Chondrocyte (in vitro differentiated cells): Measurements from ENCODE around the gene OLFML1. TPM values are rescaled to one million over a fixed set of nuclear protein-coding genes. Genes with fewer than 3 reads are reported as not detected.
A peak's percentile ranks its signal among the peaks of the same experiment; 100 is the strongest.

Source experiments
- DNase-seq: peaks from one replicate; pipeline ENCODE4 v3.0.0; 2021; ENCODE audit warnings: mixed read lengths, low spot score
- H3K27ac Mint-ChIP-seq: one replicate; pipeline ENCODE4 v1.8.0; 2021; ENCODE audit warnings: mild to moderate bottlenecking, moderate library complexity, mixed read lengths; ENCODE audit not compliant: unreplicated experiment
- H3K27me3 Mint-ChIP-seq: 2 replicates; pipeline ENCODE4 v1.8.0; 2021; ENCODE audit warnings: low read depth, mixed read lengths
- H3K36me3 Mint-ChIP-seq: 2 replicates; pipeline ENCODE4 v1.8.0; 2021; ENCODE audit warnings: low read depth, mixed read lengths
- H3K4me1 Mint-ChIP-seq: 2 replicates; pipeline ENCODE4 v1.8.0; 2021; ENCODE audit warnings: low read depth, mild to moderate bottlenecking, mixed read lengths
- H3K4me3 Mint-ChIP-seq: one replicate; pipeline ENCODE4 v1.8.0; 2021; ENCODE audit warnings: mild to moderate bottlenecking, moderate library complexity, mixed read lengths; ENCODE audit not compliant: unreplicated experiment
- H3K9me3 Mint-ChIP-seq: 2 replicates; pipeline ENCODE4 v1.8.0; 2021; ENCODE audit warnings: low read depth, mixed read lengths
- total RNA-seq: library from RNA; stranded (reverse); gene quantifications from 3 replicates; pipeline ENCODE4 v1.2.1, GENCODE V29; 2021
- TF ChIP-seq, protein P1 (sequence below): fragments of 200-600 bp; sonication (generic); IDR thresholded peaks from 2 replicates; pipeline ENCODE4 v1.5.0; 2021; ENCODE audit warnings: antibody characterized with exemption, mild to moderate bottlenecking, moderate library complexity

The OLFML1 gene
- total RNA-seq, 1 donor from 2014 or later = 12.3 TPM

- Mint-ChIP-seq H3K27me3 (peaks cover 4% of the 10 kb centered on the region), H3K4me3 (no peak overlapping the region), H3K36me3 (peaks cover 3% of the 10 kb centered on the region), H3K9me3 (no peaks in the 10 kb centered on the region), H3K4me1 (no peaks in the 10 kb centered on the region), H3K27ac (no peak overlapping the region)
- no peak for DNase-seq
- TF ChIP-seq, protein P1, sequence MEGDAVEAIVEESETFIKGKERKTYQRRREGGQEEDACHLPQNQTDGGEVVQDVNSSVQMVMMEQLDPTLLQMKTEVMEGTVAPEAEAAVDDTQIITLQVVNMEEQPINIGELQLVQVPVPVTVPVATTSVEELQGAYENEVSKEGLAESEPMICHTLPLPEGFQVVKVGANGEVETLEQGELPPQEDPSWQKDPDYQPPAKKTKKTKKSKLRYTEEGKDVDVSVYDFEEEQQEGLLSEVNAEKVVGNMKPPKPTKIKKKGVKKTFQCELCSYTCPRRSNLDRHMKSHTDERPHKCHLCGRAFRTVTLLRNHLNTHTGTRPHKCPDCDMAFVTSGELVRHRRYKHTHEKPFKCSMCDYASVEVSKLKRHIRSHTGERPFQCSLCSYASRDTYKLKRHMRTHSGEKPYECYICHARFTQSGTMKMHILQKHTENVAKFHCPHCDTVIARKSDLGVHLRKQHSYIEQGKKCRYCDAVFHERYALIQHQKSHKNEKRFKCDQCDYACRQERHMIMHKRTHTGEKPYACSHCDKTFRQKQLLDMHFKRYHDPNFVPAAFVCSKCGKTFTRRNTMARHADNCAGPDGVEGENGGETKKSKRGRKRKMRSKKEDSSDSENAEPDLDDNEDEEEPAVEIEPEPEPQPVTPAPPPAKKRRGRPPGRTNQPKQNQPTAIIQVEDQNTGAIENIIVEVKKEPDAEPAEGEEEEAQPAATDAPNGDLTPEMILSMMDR = no peak
These were observed 11.6 kb upstream of the OLFML1 start for GRCh38 chr11:7473717-7474116.

DNA sequence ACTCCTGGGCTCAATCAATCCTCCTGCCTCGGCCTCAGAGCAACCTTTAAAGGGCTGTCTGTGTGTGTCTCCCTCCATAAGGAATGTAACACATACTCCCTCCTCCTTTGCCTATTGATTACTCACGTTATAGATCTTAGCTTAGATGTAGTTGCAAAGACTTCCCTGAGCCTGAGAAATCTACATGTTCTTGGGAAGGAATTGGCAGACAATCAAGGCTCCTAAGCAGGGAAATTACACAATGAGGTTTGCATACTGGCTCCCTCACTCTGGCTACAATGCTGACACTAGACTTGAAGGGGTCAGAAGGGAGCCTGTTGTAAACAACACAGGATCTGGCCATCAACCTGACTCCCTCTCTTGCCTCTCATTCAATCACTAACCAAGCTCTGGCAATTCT, 5.2 kb upstream of the OLFML1 start:
- Mint-ChIP-seq H3K9me3 (no peaks in the 10 kb centered on the region), H3K27ac (no peak overlapping the region), H3K27me3 (peaks cover 4% of the 10 kb centered on the region), H3K4me3 (no peak overlapping the region), H3K36me3 (peaks cover 3% of the 10 kb centered on the region), H3K4me1 (peaks cover 11% of the 10 kb centered on the region)
- no peak for DNase-seq
- TF ChIP-seq, protein P1 = no peak

- no peak for DNase-seq
- no peaks in the 10 kb centered on the region for H3K27me3 Mint-ChIP-seq
- no peak overlapping the region for H3K4me3 Mint-ChIP-seq
- H3K9me3 Mint-ChIP-seq = no peaks in the 10 kb centered on the region
- H3K36me3 Mint-ChIP-seq = peaks cover 3% of the 10 kb centered on the region
- peak overlapping the region; percentile 9 for H3K27ac Mint-ChIP-seq
- H3K4me1 Mint-ChIP-seq = peaks cover 32% of the 10 kb centered on the region
- TF ChIP-seq, protein P1 = no peak
These were observed 1.2 kb upstream of the OLFML1 start for GRCh38 chr11:7484131-7484530.

DNA sequence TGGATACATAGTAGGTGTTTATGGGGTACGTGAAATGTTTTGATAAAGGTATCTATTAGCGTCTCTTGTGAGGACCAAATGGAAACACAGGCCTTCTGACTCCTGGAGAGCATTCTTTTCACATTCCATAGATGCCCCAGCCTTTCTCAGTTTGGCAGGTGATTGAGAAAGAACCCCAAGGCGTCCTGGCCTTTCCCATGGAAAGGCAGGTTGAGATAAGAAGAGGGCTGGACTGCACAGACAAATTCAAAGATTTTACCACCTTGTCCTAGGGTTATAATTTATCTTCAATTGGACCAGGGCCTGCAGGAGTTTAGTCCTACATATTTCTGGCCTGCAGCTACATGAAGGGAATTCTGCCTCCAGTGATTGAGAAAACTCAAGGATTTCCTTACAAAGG, 661 bp upstream of the OLFML1 start:
- H3K4me1 Mint-ChIP-seq = peaks cover 32% of the 10 kb centered on the region
- no peaks in the 10 kb centered on the region for H3K9me3 Mint-ChIP-seq
- TF ChIP-seq, protein P1 = no peak
- no peak overlapping the region for H3K4me3 Mint-ChIP-seq
- no peak overlapping the region for H3K27ac Mint-ChIP-seq
- DNase-seq = no peak
- H3K27me3 Mint-ChIP-seq = no peaks in the 10 kb centered on the region
- peaks cover 3% of the 10 kb centered on the region for H3K36me3 Mint-ChIP-seq

DNA sequence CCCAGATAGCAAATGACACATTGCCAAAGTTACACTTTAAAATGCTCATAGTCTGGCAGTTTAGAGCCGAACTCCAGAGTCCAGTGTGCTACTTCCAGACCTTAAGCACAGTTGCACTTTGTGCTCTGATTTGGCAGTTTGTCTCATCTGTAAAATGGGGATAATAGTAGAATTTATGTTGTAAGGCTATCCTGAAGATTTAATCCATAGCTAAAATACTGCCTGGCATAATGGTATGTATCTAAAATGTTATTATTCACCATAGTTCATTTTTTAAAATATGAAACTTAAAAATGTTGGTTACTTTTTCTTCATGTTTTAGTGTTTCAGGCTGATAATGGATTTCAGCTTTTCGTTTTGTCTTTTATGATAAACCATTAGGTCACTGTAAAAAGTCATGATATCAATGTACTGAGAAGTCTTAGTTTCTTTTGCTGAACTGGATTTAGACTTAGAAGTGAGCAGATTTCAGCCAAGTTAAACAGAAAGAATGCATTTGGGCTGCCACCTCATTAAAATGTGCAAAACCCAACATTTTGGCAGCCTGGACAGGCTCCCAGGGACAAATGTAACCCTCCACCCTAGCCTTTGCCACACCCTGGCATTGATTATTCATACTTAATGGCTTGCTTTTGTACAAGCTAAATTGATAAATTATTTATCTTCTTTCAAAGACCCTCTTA, 933 bp downstream of the OLFML1 start:
- Mint-ChIP-seq H3K4me3 (peak overlapping the region; percentile 70), H3K9me3 (no peaks in the 10 kb centered on the region), H3K4me1 (peaks cover 40% of the 10 kb centered on the region), H3K27ac (no peak overlapping the region), H3K36me3 (peaks cover 3% of the 10 kb centered on the region), H3K27me3 (no peaks in the 10 kb centered on the region)
- TF ChIP-seq, protein P1 = no peak
- DNase-seq = no peak
